K562 (cell line): ENCODE data around the gene SLC25A5. TPM values are rescaled to one million over a fixed set of nuclear protein-coding genes. Genes with fewer than 3 reads are reported as not detected.

ENCODE experiments used
- ATAC-seq: fragments of 200-7000 bp; cut with Tn5 transposase; 3 replicates; pipeline ENCODE4 v1.9.1; 2020; ENCODE audit warnings: moderate library complexity
- BruUV-seq: library from RNA; stranded (reverse); fragments of 400-500 nt; replicated peaks from 2 replicates; lab custom pipeline; 2021; lab: Mats Ljungman, UMichigan
- CTCF ChIA-PET: fragments of 300-600 bp; formaldehyde crosslinking; extraction: SDS; loops from one replicate; lab custom pipeline; 2021; ENCODE audit warnings: low intra/inter-chr PET ratio; lab: Yijun Ruan, JAX
- POLR2A ChIA-PET: fragments of 300-600, 350-650 bp; sonication (Branson Sonifier 250); formaldehyde crosslinking; extraction: SDS; loops from one replicate; lab custom pipeline; 2021; ENCODE audit warnings: antibody characterized with exemption, inconsistent platforms; lab: Yijun Ruan, JAX
- DNase-seq, 4 experiments: peaks; one replicate each; pipeline versions ENCODE4 v3.0.0 to v3.0.0-alpha.2; 2011 to 2018; ENCODE audit warnings: low spot score in 3 of 4, mixed read lengths in 3 of 4; ENCODE audit errors: extremely low read depth in 1 of 4
- FAIRE-seq: peaks from 2 replicates; lab custom pipeline; 2011; peaks lifted over from hg19 to GRCh38; lab: Jason Lieb, UNC
- H2AFZ ChIP-seq: 2 replicates; pipeline ENCODE4 v1.6.0; 2011; ENCODE audit warnings: low read depth, low read length, control low read depth, inconsistent platforms
- H3K27ac ChIP-seq: fragments of 200-600 bp; 3 replicates; pipeline ENCODE4 v1.8.0; 2011; ENCODE audit warnings: low read depth, mild to moderate bottlenecking, control low read depth, inconsistent platforms, low read length, moderate library complexity, mixed read lengths; ENCODE audit errors: extremely low read depth
- H3K27me3 ChIP-seq, 2 experiments: fragments of 300-600 bp in 1 of 2; 2 replicates in 1 of 2; 3 replicates in 1 of 2; pipeline versions ENCODE4 v1.6.0 to v1.8.0; 2011; ENCODE audit warnings: inconsistent platforms in 2 of 2, low read length in 2 of 2, mild to moderate bottlenecking in 1 of 2, mixed read lengths in 1 of 2, moderate library complexity in 1 of 2; ENCODE audit not compliant: control insufficient read depth in 2 of 2, insufficient read depth in 2 of 2
- H3K36me3 ChIP-seq: fragments of 300-600 bp; 3 replicates; pipeline ENCODE4 v1.8.0; 2011; ENCODE audit warnings: mild to moderate bottlenecking, low read length, inconsistent platforms; ENCODE audit not compliant: control insufficient read depth, insufficient read depth
- H3K4me1 ChIP-seq, 2 experiments: fragments of 200-600 bp in 1 of 2; replicated peaks in 1 of 2; 2 replicates in 1 of 2; 3 replicates in 1 of 2; pipeline versions ENCODE4 v1.5.1 to v1.8.0; 2011; ENCODE audit warnings: inconsistent platforms in 2 of 2, low read length in 2 of 2, mild to moderate bottlenecking in 1 of 2, mixed read lengths in 1 of 2, moderate library complexity in 1 of 2; ENCODE audit not compliant: control insufficient read depth in 2 of 2, insufficient read depth in 2 of 2
- H3K4me2 ChIP-seq: 2 replicates; pipeline ENCODE4 v1.6.1; 2011; ENCODE audit warnings: low read length, control low read depth, inconsistent platforms, mixed read lengths; ENCODE audit not compliant: insufficient read depth
- H3K4me3 ChIP-seq: fragments of 200-600 bp; sonication (generic), shearing (Covaris generic); 2 replicates; pipeline ENCODE4 v1.5.1; 2016; ENCODE audit warnings: control low read depth, inconsistent platforms
- H3K79me2 ChIP-seq: fragments of 200-600 bp; 3 replicates; pipeline ENCODE4 v1.8.0; 2011; ENCODE audit warnings: low read length, inconsistent platforms; ENCODE audit not compliant: control insufficient read depth, insufficient read depth
- H3K9ac ChIP-seq, 2 experiments: 2 replicates each; pipeline versions ENCODE4 v1.6.0 to v1.6.1; 2011; ENCODE audit warnings: low read depth in 2 of 2, low read length in 2 of 2, control low read depth in 1 of 2, inconsistent platforms in 1 of 2, mild to moderate bottlenecking in 1 of 2, mixed read lengths in 1 of 2; ENCODE audit not compliant: insufficient read depth in 1 of 2
- H3K9me1 ChIP-seq: one replicate; pipeline ENCODE4 v1.6.0; 2011; ENCODE audit warnings: inconsistent platforms, mild to moderate bottlenecking, low read length, moderate library complexity; ENCODE audit not compliant: control insufficient read depth, insufficient read depth
- H3K9me3 ChIP-seq: replicated peaks from 2 replicates; pipeline ENCODE4 v1.5.1; 2011; ENCODE audit warnings: low read depth, low read length, inconsistent platforms; ENCODE audit not compliant: control insufficient read depth, insufficient read depth
- H4K20me1 ChIP-seq: replicated peaks from 2 replicates; pipeline ENCODE4 v1.6.1; 2011; ENCODE audit warnings: low read length, inconsistent platforms, mixed read lengths; ENCODE audit not compliant: control insufficient read depth, insufficient read depth
- BMI1 ChIP-seq: fragments of 150-350 bp; IDR thresholded peaks from 2 replicates; pipeline ENCODE4 v1.6.1; 2014; ENCODE audit warnings: low read length
- CBX2 ChIP-seq: fragments of 200-600 bp; sonication (generic); IDR thresholded peaks from one replicate; pipeline ENCODE4 v1.6.1; 2012; ENCODE audit warnings: mild to moderate bottlenecking, low read length, inconsistent platforms; ENCODE audit not compliant: insufficient read depth, poor library complexity, severe bottlenecking
- DMBX1 ChIP-seq: fragments of 250-450 bp; sonication (Bioruptor Pico); IDR thresholded peaks from 2 replicates; pipeline ENCODE4 v1.8.0; 2022; ENCODE audit warnings: inconsistent platforms, mild to moderate bottlenecking, moderate library complexity, borderline replicate concordance
- EGR1 ChIP-seq: fragments of 450-650 bp; conservative IDR thresholded peaks from 2 replicates; pipeline ENCODE4 v1.6.1; 2017; ENCODE audit warnings: mild to moderate bottlenecking
- EHMT2 ChIP-seq: fragments of 450-650 bp; IDR thresholded peaks from 2 replicates; pipeline ENCODE4 v1.6.1; 2018; ENCODE audit warnings: antibody characterized with exemption
- EZH2 ChIP-seq: IDR thresholded peaks from 2 replicates; pipeline ENCODE4 v1.6.1; 2012; ENCODE audit warnings: low read depth, mild to moderate bottlenecking, inconsistent platforms, low read length, borderline replicate concordance
- HDAC1 ChIP-seq, 2 experiments: fragments of 450-650 bp; IDR thresholded peaks; 2 replicates each; pipeline ENCODE4 v1.6.1; 2016 to 2017; ENCODE audit warnings: inconsistent platforms in 1 of 2, mild to moderate bottlenecking in 1 of 2, moderate library complexity in 1 of 2
- NR2C1 ChIP-seq, 2 experiments: fragments of 450-650 bp; IDR thresholded peaks; 2 replicates each; pipeline ENCODE4 v1.6.1; 2017; ENCODE audit warnings: mild to moderate bottlenecking in 2 of 2, antibody characterized with exemption in 1 of 2, inconsistent platforms in 1 of 2, missing compliant biosample characterization in 1 of 2, missing genetic modification characterization in 1 of 2
- POLR2B ChIP-seq: fragments of 450-650 bp; IDR thresholded peaks from 2 replicates; pipeline ENCODE4 v1.6.1; 2018; ENCODE audit warnings: low read depth; ENCODE audit not compliant: partially characterized antibody
- PRMT5 ChIP-seq: sonication (generic); formaldehyde crosslinking; IDR thresholded peaks from 2 replicates; pipeline ENCODE4 v1.5.0; 2020; ENCODE audit warnings: missing genetic modification reagents
- ZNF436 ChIP-seq: fragments of 250-450, 450-650 bp; sonication (Bioruptor Pico); formaldehyde crosslinking; IDR thresholded peaks from 2 replicates; pipeline ENCODE4 v1.7.0; 2020; ENCODE audit warnings: mild to moderate bottlenecking
- ZNF717 ChIP-seq: fragments of 250-450 bp; sonication (Bioruptor Pico); IDR thresholded peaks from 2 replicates; pipeline ENCODE4 v1.5.0; 2021
- WGBS: fragments of 100-300 bp; shearing (Covaris generic); methylation state at CpG from one replicate; pipeline ENCODE4 v1.1.6; 2016; ENCODE audit warnings: low coverage, mixed read lengths; ENCODE audit not compliant: insufficient coverage; ENCODE audit errors: missing lambda C conversion rate; 5-methylcytosine and 5-hydroxymethylcytosine counted together
- in situ Hi-C: fragments of 300-500 bp; cut with MboI; formaldehyde crosslinking; loops from 4 replicates; pipeline ENCODE4 v1.15.0; 2018; ENCODE audit warnings: inconsistent platforms, mixed read lengths
- intact Hi-C: fragments of 100-400 bp; cut with micrococcal nuclease; formaldehyde crosslinking; loops from 2 replicates; pipeline ENCODE4 v1.14.2; 2022
- polyA plus RNA-seq, 8 experiments: library from polyadenylated mRNA; depleted of rRNA in 4 of 8; stranded (reverse) in 5 of 8; unstranded in 3 of 8; fragments of >200 nt; fragmentation: Nextera tagmentation in 2 of 8; fragmentation: Illumina TruSeq in 1 of 8; extraction: Ambion mirVana in 2 of 8; extraction: Trizol in 1 of 8; gene quantifications; 2 replicates each; pipeline versions ENCODE4 v1.2.1 to v1.2.3, GENCODE V29; 2011 to 2014; ENCODE audit warnings: inconsistent platforms in 1 of 8, missing spikeins in 1 of 8
- total RNA-seq, 7 experiments: library from RNA; depleted of rRNA in 6 of 7; stranded (reverse); fragments of >200 nt in 6 of 7; fragmentation: Illumina TruSeq in 2 of 7; extraction: Trizol in 2 of 7; gene quantifications; 2 replicates each; pipeline versions ENCODE4 v1.2.1 to v1.2.3, GENCODE V29; 2011 to 2021; ENCODE audit warnings: low replicate concordance in 1 of 7
- TF ChIP-seq, protein P1 (sequence below): sonication (generic); formaldehyde crosslinking; IDR thresholded peaks from 2 replicates; pipeline ENCODE4 v1.8.0; 2022; ENCODE audit warnings: mild to moderate bottlenecking, missing genetic modification reagents
- TF ChIP-seq, protein P2 (sequence below): fragments of 250-450 bp; sonication (Bioruptor Pico); IDR thresholded peaks from 2 replicates; pipeline ENCODE4 v1.5.0; 2022; ENCODE audit warnings: mild to moderate bottlenecking

The SLC25A5 gene
- total and polyA plus RNA-seq, 9 of the 15 experiments (the other 6 are each of a cell fraction or from before 2014, with no cell fraction given) = 470 to 5,247 (median 596) TPM

DNA sequence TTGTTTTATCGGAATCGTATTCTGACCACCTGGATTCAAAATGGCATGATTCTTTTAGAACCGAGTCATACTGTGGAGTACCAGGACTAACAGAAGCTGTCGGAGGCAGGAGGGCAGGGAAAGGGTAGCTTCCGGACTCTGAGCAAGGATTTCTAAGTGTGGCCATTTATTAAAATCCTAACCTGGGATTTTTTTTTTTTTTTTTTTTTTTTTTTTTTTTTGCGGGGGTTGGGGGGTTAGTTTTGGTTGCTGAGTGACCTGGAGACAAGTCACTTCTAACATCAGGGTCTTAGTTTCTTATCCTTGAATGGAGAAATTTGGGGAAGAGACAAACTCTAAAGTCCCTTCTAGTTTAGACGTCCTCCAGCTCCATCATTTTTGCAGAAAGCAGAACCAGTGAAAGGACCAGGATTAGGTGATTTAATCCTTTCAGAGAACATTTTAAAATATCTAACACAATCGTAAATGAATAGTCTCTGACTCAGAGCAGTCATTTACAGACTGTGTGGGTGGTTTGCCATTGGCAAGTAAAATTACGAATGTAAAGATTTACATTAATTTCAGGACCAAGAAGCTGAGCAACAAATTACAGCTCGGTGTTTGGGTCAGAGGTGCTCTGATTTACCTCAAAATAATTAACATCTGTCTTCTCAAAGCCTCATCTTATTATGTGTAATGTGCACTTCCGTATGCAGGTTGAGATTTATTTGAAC, 7.3 kb downstream of the SLC25A5 start:
- in situ Hi-C loops = no loop called here
- no peaks in the 10 kb centered on the region for H3K9me1 ChIP-seq

More for the DNA sequence above, 7.3 kb downstream of the SLC25A5 start:
- Histone ChIP-seq H4K20me1 (peaks cover 2% of the 10 kb centered on the region), H3K4me2 (no peak overlapping the region), H3K9ac (no peak overlapping the region), H3K79me2 (no peaks in the 10 kb centered on the region; the same call in 2 of the 3 replicates), H3K4me3 (no peak overlapping the region), H2AFZ (no peak overlapping the region), H3K27me3 (peaks cover 0 to 4% of the 10 kb centered on the region in 2 experiments; a peak in 3 of 5 replicates), H3K27ac (no peak overlapping the region), H3K9me3 (no peaks in the 10 kb centered on the region), H3K4me1 (0 out of 5 replicates have a peak, but pooled peaks cover 0 to 4% of the 10 kb centered on the region in 2 experiments), H3K36me3 (peaks cover 10% of the 10 kb centered on the region)
- peak; percentile 21 for TF ChIP-seq CBX2
- TF ChIP-seq, protein P1, sequence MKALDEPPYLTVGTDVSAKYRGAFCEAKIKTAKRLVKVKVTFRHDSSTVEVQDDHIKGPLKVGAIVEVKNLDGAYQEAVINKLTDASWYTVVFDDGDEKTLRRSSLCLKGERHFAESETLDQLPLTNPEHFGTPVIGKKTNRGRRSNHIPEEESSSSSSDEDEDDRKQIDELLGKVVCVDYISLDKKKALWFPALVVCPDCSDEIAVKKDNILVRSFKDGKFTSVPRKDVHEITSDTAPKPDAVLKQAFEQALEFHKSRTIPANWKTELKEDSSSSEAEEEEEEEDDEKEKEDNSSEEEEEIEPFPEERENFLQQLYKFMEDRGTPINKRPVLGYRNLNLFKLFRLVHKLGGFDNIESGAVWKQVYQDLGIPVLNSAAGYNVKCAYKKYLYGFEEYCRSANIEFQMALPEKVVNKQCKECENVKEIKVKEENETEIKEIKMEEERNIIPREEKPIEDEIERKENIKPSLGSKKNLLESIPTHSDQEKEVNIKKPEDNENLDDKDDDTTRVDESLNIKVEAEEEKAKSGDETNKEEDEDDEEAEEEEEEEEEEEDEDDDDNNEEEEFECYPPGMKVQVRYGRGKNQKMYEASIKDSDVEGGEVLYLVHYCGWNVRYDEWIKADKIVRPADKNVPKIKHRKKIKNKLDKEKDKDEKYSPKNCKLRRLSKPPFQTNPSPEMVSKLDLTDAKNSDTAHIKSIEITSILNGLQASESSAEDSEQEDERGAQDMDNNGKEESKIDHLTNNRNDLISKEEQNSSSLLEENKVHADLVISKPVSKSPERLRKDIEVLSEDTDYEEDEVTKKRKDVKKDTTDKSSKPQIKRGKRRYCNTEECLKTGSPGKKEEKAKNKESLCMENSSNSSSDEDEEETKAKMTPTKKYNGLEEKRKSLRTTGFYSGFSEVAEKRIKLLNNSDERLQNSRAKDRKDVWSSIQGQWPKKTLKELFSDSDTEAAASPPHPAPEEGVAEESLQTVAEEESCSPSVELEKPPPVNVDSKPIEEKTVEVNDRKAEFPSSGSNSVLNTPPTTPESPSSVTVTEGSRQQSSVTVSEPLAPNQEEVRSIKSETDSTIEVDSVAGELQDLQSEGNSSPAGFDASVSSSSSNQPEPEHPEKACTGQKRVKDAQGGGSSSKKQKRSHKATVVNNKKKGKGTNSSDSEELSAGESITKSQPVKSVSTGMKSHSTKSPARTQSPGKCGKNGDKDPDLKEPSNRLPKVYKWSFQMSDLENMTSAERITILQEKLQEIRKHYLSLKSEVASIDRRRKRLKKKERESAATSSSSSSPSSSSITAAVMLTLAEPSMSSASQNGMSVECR = no peak
- no peak for TF ChIP-seq BMI1
- no peak for TF ChIP-seq DMBX1 (CRISPR knock-in tag)
- no peak for TF ChIP-seq POLR2B
- TF ChIP-seq EGR1 = 0 out of 2 replicates have a peak, but pooled peaks have one; percentile 5
- TF ChIP-seq PRMT5 (CRISPR knock-in tag) = no peak
- no peak for TF ChIP-seq NR2C1 (IDR thresholded peaks at IDR 0.05)
- no peak for TF ChIP-seq NR2C1 (tag; IDR thresholded peaks at IDR 0.05)
- no peak for TF ChIP-seq HDAC1 (IDR thresholded peaks at IDR 0.05)
- TF ChIP-seq, protein P2, sequence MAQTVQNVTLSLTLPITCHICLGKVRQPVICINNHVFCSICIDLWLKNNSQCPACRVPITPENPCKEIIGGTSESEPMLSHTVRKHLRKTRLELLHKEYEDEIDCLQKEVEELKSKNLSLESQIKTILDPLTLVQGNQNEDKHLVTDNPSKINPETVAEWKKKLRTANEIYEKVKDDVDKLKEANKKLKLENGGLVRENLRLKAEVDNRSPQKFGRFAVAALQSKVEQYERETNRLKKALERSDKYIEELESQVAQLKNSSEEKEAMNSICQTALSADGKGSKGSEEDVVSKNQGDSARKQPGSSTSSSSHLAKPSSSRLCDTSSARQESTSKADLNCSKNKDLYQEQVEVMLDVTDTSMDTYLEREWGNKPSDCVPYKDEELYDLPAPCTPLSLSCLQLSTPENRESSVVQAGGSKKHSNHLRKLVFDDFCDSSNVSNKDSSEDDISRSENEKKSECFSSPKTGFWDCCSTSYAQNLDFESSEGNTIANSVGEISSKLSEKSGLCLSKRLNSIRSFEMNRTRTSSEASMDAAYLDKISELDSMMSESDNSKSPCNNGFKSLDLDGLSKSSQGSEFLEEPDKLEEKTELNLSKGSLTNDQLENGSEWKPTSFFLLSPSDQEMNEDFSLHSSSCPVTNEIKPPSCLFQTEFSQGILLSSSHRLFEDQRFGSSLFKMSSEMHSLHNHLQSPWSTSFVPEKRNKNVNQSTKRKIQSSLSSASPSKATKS (CRISPR knock-in tag) = no peak
- TF ChIP-seq ZNF436 (CRISPR knock-in tag) = no peak
- no peak for TF ChIP-seq EZH2
- TF ChIP-seq ZNF717 = no peak
- no peak for TF ChIP-seq EHMT2
- no peak for FAIRE-seq
- CTCF ChIA-PET = no interaction called here
- 7% methylated on average over 10 of the region's 11 CpGs for WGBS
- intact Hi-C loops = no loop called here
- ATAC-seq = no peak
- DNase-seq = no peak
- BruUV-seq = no TSS peak
- POLR2A ChIA-PET = no interaction called here
